GM19043 (cell line): Measurements from ENCODE around the gene CGB7.
"Not testable (repeated sequence)": the region's sequence is repeated elsewhere in the genome, so short reads cannot be mapped to it uniquely, and the experiment has no call there.

Experiments
- ATAC-seq: cut with Tn5 transposase; IDR thresholded peaks from one replicate; pipeline ENCODE4 v1.9.1; 2021; ENCODE audit warnings: low read depth; ENCODE audit not compliant: unreplicated experiment

CGB7 gene

DNA sequence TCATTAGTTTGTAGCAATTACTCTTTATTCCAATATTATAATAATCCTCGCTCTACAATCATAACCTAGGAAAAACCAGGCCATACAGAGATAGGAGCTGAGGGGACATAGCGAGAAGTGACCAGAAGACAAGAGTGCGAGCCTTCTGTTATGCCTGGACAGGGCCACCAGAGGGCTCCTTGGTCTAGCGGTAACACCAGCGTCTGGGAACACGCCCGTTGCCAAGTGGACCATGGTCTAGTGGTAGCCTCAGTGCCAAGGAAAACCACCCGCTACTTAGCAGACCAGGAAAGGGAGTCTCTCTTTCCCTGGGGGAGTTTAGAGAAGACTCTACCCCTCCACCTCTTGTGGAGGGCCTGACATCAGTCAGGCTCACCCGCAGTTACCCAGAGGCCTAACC, 17.3 kb upstream of the CGB7 start:
- ATAC-seq, result not testable (repeated sequence)

DNA sequence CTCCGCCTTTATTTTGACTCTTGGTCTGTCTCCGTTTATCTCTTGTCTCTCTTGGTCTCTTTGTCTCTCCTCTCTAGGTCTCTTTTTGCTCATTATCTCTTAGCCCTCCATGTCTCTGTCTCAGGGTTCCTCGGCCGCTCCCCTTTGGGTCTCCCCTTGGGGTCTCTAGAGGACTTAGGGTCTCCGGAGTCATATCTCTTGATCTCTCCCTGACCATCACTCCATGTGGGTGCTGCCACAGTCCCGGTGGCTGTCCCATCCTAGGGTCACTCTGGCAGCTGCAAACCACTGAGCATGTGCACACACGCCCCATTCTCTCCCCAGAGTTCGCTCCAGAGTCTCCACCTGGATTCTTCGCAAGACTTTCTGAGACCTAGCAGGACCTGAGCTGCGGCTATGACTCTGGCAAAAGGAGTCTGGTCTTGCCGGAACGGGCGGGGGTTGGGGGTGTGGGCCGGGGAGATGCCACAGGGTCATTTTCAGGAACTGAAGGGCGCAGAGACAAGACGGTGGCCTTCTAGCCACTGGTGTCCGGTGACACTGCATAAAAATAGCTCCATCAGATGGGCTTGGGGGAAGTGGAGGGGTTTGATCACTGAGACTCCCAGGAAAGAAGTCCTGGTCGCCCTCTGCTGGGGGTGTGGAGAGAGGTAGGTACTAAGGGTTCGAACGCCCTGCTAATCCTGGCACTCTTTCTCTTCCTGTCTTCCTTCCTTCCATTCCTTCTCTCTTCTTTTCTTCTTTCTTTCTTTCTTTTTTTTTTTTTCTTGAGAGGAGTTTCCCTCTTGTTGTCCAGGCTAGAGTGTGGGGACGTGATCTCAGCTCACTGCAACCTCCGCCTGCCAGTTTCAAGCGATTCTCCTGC, 16.2 kb upstream of the CGB7 start:
- no peak for ATAC-seq

DNA sequence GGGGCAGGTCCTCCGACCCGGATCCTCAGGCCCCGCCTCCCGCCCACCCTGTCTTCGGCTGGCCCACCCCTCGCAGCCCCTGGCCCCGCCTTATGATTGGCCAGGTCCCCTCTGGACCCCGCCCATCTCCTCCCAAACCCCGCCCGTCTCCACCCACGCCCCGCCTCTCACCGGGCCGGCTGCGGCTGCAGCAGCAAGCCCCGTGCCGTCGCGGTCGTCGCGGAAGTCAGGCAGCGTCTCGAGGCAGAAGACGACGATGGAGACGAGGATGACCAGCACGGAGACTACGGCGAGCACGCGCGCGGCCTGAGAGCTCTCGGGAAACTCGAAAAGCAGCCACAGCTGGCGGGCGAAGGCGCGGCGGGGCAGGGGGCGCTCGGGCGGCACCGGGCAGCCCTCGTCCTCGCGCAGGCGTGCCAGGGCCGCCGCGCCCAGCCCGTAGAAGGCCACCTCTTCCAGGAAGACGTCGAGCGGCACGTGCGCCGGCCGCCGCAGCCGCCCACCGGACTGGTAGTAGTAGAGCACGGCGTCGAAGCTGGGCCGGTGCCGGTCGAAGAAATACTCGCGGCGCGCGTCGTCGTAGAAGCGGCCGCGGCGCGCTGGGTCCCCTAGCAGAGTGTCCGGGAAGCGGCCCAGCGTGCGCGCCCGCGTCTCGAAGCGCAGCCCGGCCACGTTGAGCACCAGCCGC, 14.5 kb upstream of the CGB7 start:
- no peak for ATAC-seq

DNA sequence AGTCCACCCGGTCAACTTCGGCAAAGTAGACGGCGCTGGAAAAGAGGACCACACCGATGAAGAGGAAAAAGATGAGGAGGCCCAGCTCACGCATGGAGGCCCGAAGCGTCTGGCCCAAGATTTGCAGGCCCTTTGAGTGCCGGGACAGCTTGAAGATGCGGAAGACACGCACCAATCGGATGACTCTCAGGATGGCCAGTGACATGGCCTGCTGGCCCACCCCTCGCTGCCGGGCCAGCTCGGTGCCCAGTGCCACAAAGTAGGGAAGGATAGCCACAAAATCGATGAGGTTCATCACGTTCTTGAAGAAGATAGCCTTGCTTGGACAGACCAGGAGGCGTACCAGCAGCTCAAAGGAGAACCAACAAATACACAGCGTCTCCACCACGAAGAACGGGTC, 12.9 kb upstream of the CGB7 start:
- no peak for ATAC-seq

DNA sequence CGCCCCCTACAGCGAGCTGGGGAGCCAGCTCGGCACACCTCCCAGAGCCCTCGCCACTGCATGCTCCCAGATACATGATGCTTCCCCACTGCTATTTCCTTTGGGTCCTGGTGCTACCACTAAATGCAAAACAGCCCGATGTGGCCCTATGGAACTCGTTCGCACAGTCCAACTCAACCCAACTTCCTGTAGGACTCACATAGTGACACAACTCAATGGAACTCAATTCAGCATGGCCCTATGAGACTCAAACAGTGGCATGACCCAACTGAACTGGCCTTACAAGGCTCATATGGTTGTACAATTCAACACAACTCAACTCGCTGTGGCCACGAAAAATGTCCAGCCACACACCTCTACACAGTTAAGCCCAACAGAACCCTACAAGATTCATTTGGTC, 11.5 kb upstream of the CGB7 start:
- no peak for ATAC-seq

DNA sequence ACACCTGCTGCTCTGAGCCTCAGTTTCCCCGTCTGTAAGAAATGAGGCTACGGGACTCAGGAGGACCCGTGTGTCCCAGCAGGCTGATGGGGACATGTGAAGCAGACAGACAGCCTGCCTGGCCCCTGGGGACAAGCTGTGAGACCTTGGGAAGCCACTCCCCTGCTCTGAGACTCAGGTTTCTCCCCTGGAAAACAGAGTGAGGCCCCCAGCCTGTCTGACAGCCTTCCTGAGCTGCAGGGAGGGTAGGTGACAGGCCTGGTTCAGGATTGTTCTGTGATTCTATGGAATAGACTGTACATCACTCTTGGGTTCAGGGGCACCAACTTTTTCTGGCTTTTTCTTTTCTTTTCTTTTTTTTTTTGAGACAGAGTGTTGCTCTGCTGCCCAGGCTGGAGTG, 10.0 kb upstream of the CGB7 start:
- no peak for ATAC-seq

DNA sequence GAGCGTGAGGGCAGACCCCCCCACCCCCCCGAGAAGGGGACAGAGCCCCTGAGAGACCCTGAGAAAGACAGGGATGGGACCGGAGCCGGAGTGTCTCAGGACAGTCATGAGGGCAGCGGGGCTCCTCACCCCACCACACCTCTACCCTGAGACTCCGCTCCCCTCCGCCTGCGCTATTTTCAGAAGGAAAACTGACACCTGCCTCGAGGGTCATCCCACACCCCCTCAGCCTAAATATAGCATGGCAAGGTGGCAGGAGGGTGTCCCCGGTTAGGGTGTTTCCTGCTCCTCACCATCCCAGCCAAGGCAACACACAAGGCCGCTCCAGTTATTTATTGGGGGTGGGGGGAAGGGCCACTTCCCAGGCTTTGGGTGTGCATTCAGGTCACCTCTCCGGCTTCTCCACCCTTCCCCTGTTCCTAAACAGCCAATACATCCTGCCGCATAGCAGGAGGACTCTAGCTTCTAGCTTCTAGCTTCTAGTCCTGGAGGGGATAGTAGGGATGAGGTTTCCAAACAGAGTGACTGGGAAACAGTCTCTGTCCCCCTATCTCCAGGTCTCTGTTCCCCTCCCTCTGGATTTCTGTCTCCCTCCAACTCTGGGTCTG, 8.5 kb upstream of the CGB7 start:
- ATAC-seq, result no peak

DNA sequence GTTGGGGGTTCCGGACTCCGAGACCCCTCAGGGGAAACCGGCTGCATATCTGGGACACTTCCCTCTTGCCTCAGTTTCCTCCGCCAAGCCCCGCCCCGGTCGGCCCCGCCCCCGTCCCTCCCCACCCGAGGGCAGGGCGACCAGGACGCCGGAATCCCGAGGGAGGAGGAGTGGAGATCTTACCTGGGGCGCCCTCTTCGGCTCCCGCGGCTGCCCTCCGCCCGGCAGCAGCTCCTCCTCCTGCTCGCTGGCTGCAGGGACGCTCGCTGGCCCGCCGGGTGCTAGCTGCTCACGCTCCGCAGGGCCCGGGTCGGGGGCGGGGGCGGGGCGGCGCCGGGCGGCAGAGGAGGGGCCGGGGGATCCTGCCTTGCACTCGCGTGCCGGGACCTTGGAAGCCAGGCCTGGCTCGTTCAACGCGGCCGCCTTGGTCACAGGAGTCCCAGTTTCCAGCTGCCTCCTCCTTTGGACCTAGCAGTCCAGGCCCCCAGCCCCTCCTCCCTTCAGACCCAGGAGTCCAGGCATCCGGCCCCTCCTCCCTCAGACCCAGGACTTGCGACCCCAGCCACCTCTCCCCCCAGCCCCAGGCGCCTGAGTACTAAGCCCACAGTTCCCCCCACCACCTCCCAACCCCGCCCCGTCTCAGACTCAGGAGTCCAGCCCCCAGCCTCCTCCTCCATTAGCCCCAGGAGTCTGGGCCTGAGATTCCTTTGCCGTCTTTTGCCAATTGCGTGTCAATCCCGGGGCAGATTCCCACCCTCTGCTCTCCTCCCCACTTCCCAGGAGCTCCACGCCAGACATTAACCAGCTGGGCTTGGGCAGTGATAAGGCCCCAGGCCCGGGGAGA, 7.4 kb upstream of the CGB7 start, which contains the start of gene NTF4:
NTF4 (minus strand) TSS at position 51 of the 844 bp plus-strand sequence. CDS start 2,821 bp downstream, outside the sequence.
- no peak for ATAC-seq

DNA sequence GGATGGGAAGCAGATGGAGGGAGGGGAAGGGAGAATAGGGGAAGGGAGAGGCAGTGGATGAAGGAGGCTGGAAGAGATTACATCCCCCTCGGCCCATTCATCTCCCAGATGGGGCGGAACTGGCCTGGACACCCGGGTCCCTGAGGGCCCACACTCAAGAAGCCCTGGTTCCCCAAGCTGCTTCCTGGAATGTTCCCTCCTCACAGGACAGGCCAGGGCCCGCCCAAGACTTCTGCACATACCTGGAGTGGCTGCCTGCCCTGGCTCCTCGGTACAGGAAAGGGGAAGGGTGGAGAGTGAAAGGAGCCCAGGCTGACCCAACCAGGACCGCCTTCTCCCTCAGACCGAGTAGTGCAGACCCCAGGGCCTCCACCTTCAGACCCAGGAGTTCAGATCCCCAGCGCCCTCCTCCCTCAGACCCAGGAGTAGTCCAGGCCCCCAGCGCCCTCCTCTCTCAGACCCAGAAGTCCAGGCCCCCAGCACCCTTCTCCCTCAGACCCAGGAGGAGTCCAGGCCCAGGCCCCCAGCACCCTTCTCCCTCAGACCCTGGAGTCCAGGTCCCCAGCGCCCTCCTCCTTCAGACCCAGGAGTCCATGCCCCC, 6.6 kb upstream of the CGB7 start:
- no peak for ATAC-seq

DNA sequence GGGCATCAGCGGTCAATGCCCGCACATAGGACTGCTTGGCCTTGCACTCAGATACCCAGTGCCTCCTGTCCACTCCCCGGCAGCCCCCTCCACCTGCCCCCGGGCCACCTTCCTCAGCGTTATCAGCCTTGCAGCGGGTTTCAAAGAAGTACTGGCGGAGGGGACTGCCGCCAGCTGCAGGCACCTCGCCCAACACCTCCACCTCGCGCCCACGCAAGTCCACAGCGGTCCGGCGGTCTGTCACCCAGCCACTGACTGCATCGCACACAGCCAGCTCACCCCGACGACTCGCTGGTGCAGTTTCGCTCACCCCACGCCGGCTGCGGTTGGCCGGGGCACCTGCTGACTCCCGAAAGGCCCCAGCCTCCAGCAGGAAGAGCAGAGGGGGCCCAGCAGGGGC, 3.9 kb upstream of the CGB7 start:
- no peak for ATAC-seq

DNA sequence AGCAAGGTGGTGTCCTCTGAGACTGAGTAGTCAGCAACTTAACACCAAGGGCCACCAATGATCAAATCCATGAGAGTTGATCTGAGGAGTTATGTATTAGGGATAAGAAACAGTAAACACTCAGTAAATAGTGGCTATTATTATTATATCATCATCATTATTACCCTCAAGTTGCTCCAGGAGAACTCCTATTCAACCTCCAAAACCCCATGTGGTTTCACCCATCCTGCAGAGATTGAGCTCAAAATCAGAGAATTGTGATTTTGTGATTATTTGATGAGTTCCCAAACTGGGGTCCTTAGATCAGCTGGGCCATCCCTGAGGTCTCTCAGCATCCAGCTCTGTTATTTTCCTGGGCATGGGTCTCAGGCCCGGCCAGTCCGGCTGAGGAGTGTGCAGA, 3.5 kb upstream of the CGB7 start:
- no peak for ATAC-seq

DNA sequence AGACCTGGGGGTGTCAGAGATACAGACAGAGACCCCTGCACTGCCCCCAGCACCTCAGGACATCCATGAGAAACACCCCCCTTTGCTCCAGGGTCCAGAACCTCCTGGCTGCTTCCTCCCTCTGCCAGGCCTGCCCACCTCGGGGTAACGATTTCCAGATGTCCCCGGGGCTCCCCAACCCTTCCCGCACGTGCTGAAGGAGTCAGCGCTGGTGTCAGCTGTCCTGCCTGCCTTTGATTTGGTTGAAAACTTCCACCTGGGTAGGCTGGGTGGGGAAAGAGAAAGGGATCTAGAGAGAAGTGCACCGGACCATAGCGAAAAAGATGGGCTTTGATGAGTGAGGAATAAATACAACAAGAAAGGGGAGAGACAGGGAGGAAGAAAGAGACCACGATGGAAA, 1.5 kb upstream of the CGB7 start:
- no peak for ATAC-seq

DNA sequence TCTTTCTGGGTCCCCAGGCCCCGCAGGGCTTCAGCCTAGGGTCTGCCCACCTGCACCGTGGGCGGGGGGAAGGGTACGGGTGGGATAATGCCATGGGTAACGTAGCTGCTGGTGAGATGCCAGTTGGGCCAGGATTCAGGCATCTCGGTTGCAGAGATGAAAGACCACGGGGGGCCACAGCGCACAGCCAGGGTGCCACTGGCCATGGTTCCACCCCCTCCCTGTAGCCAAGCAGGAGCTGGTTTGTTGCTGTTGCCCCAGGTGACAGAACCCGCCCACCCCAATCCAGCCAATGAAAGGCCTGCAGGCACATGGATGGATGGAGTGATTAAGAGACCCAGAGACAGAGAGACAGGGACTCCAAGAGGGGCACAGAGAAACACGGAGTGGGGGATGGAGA, 1.0 kb upstream of the CGB7 start:
- no peak for ATAC-seq

DNA sequence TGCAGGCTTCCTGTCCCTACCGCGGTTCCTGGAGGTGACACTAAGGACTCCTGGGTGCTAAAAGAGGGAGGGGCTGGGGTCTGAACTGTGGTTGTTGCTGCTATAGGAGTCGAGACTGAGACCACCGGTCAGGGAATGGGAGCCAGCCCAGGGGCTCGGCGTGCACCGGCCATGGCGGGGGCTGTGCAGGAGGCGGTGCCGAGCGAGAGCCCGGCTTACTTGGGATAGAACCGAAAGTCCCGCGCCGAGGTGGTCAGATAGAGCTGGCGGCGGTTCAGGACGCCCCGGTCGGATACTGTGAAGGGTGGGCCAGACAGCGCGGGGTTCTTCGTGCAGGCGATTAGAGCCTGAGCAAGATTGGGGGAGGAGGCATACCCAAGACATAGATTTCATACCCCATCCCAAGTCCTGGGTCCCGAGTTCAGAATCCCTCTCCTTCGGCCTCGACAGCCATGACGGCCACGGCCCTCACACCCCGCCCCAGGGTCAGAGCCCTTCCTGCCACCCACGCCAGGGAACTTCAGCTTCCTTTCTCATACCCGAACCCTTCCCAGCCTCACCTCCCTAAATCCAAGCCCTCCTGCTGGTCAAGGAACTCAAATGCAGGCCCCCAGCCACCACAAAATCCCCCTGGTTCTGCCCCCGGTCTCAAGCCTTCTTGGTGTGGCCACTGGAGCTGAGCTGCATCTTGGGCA, 500 bp downstream of the CGB7 start:
- not testable (repeated sequence) for ATAC-seq

DNA sequence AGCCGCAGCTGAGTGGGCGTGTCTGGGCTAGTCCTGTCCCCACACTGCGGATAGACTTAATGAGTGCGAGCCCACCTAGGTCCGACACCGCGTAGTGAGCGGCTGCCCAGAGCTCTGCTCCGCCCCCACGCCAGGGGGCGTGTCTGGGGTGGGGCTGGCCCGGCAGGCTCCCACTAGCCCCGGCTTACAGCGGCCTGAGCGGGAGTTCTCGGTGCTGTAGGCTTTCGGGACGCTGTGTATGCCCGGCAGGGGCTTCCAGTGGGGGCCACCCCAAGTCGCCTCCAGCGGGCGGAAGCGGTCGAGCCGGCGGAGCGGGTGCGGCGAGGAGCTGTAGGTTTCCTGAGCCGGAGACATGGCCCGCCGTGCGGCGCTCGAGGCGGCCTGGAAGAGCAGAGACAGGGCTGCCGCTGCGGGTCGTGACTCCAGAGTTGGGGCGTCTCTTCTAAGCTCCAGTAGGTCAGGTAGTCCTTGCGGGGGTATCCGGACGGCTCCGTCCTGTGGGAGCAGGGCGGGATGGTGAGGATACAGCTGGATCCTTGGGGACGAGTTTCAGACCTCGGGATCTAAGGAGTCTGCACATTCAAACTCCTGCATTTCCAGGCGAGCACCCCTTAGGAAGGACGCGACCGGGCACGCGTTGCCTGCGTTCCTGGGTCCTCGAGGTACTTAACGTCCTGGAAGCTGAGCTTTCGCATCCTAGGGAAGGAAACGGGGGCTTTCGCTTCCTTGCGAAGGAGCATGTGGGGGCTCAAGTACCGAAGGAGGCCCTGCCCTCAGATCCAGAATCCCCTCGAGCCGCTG, 1.2 kb downstream of the CGB7 start:
- no peak for ATAC-seq

DNA sequence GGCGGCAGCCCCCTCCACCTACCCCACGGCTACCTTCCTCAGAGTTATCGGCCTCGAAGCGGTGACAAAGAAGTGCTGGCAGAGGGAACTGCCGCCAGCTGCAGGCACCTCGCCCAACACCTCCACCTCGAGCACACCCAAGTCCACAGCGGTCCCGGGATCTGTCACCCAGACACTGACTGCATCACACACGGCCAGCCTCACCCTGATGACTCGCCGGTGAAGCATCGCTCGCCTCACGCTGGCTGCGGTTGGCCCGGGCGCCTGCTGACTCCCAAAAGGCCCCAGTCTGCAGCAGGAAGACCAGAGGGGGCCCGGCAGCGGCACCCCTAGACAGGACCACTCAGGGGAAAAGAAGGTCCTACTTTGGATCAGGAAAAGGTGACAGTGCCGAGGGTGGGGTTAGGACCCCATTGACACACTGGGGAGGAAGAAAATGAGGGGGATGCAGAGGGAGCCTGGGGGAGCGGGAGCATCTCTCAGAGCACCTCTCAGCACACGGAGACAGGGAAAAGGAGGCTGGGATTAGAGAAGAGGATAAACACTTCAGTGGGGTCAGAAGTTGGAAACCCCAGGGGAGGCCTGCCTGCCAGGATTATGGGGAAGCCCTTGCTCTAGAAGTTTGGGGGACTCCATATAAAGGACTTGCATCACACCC, 7.0 kb downstream of the CGB7 start:
- not testable (repeated sequence) for ATAC-seq

DNA sequence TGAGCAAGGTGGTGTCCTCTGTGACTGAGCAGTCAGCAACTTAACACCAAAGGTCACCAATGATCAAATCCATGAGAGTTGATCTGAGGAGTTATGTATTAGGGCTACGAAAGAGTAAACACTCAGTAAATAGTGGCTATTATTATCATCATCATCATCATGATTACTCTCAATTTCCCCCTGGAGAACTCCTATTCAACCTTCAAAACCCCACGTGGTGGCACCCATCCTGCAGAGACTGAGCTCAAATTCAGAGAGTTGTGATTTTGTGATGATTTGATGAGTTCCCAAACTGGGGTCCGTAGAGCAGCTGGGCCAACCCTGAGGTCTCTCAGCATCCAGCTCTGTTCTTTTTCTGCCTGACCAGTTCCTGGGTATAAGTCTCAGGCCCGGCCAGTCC, 7.7 kb downstream of the CGB7 start:
- ATAC-seq, result not testable (repeated sequence)

DNA sequence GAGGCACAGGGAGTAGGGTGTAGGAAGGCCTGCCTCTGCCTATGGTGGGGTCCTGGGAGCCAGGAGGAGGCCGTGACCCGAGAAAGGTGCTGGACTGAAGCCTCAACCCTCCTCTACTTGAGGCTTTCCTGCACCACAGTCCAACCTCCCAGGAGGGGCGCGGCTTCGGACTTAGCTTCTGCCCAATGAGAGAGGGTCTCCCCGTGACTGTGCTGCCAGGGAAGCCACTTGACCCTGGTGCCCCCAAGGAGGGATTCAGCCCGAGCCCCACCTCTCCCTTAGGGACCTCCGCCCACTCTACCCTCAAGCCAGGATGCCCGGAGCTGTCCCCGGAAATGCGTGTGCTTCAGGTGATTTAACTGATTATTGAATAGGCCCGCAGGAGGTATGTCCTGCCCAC, 8.5 kb downstream of the CGB7 start, which contains the start of gene CGB8:
CGB8 (minus strand) TSS at position 101 of the 400 bp plus-strand sequence. CDS start 372 bp downstream, outside the sequence.
- ATAC-seq, result not testable (repeated sequence)
